GM21619 (cell line): ENCODE measurements around the gene AKT3.

Experiments
- ATAC-seq: cut with Tn5 transposase; IDR thresholded peaks from one replicate; pipeline ENCODE4 v1.9.1; 2021; ENCODE audit not compliant: unreplicated experiment

Gene AKT3

DNA sequence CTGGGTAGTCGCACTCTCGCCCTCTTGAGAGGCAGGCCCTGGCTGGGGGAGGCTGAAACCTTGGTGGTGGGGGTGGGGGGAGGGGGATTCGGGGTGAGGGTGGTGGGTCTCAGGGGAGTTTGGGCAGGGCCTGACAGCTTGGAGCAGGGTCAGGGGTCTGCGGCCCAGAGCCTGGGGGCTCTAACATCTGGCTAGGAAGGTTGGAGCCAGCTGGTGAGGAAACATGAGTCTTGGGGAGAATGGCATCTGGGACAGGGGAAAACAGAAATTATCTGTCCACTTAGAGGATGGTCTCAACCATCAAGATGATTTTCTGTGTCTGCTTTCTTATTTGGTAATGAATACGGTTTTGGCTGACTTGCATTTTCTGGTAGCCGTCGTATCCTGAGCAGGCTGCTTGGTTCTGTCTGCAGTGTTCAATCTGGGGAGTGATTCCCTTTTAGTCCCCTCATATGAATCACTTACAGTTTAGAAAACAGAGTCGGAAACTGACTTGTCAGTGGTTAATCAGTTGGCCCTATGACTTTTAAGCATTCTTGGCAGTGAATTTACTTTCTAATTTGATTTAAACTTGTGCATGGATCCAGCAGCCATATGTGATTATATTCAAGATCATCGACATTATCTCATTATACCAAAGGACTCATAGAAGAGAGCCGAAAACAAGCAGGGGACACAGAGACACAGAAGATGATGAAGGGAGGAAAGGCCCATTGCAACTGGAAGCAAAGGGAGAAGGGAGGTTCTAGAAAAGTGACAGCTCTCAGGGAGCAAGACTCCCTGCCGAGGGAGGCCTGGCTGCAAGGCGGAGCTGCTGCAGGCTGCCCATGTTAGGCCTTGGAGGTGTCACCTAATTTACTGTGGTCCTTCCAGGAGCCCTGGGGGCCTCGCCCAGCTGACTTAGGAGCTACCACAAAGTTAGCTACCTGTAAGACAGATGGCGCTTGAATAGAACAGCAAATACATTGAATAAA lies 356.6 kb downstream of the AKT3 start:
- ATAC-seq = no peak

DNA sequence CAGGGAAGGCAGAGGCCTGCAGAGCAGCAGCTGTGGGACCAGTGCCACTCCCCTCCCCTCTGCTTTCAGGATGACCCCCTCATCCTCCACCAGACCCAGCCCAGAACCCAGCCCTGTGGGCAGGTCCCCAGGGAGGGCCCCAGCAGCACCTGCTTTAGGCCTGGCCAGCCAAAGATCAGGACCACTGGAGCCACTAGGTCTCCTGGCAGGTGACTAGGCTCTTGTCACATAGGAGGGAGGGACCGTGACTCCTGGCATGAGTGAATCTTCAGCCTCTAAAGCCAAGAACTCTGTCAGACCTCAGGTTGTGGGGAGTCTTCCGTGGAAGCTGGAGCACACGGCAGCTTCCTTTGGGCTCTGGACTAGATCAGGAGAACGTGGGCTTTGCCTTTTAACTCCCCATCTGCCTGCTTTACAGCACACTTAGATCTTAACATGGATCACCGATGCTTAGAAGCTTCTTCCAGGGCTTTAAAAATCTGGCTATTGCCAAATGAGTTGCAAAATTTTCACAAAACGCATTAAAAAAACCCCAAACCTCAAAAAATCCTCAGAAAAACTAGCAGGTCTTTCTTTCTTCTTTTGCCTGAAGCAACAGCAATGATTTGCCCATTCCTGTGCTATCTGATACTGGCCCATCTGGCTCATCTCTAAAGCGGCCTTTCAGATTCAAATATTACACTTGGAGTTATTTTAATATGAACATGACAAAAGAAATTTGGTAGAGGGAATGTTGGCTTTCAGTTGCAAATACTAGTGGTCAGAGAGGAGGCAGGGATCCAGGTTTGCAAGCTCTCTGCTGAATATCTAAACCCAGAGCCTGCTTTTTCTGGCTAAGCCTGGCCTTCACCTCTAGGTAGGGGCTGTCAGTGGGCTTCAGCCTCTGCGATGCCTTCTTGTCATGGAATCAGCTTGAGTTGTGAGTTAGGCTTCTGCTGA lies 359.0 kb downstream of the AKT3 start:
- no peak for ATAC-seq

DNA sequence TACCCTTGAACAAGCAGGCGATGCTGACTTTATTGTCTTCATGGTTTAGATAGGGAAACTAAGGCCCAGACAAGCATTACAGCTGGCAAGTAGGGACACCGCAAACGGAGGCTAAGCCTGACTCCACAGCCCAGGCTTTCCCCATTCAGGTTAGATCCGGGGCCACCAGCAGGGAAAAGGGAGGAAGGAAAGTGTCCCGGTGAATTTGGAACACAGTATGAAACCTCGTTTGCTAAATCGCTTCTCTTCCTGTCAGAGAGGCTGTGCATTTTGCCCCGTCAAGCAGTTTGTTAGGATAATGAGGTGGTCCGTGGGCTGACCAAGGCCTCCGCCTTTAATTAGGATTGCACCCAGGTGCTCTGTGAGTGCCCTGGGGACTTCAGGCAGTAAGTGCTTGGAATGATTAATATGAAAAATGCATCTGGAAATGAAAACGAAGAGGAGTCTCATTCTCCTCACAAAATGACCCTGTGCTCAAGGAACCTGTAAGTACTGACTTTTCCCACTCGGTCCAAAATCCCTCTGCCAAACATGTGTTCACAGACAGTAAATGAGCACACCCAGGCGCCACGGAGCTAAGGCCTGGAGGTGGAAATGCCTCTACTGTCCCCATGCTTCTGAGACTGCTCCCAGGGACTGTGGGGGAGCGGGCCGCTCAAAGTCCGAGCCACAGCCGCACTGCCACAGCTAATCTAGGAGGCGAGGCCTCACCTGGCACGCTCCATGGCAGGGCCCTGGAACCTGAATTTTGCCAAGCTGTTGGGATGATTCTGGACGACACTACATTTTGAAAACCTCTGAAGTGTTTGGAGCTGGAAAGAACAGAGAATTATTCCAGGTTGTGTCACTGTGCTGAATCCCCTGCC lies 360.1 kb downstream of the AKT3 start:
- no peak for ATAC-seq

DNA sequence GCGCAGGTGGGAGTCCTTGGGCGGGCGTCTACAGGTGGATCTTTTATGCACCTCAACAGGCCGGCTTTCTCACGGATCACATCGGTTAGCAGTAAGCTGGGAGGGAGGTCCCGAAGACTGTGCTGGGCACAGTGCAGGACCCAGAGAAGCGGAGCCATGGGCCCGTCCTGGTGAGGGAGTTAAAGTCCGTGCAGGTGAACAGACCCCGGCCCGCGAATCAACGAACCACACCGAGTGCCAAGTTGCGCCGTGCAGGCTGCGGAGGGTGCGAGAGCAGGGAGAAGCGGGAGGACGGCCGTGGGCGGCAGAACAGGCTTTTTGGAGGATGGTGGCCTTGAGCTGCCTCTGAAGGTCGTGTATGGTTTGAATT lies 360.9 kb downstream of the AKT3 start:
- ATAC-seq = no peak

DNA sequence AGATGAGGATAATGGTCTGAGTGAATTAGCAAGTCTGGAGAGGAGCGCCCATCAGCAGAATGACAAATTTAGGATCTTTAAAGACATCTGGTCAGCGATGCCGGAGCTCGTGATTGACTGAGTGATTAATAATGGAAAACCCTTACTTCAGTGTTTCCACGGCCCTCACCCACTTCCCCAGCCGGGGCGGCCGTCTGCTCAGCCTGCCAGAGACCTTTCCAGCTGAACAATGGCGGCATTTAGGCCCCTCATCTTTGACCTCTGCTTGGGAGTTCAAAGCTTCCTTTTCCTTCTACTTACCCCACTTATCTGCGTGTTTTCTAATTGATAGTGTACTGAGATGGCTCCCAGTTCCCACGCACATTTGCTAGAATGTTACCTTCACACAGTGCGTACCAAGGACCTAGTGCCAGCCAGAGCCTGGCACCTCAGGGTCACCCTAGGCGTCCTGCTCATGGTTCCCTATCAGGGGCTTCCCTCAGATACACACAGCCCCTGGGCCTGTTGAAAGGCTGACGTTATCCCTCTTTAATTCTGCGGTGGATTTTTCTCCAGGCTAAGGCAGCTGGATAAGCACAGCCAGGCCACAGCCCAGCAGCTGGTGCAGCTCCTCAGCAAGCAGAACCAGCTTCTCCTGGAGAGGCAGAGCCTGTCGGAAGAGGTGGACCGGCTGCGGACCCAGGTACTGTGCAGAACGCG lies 361.4 kb downstream of the AKT3 start:
- no peak for ATAC-seq

DNA sequence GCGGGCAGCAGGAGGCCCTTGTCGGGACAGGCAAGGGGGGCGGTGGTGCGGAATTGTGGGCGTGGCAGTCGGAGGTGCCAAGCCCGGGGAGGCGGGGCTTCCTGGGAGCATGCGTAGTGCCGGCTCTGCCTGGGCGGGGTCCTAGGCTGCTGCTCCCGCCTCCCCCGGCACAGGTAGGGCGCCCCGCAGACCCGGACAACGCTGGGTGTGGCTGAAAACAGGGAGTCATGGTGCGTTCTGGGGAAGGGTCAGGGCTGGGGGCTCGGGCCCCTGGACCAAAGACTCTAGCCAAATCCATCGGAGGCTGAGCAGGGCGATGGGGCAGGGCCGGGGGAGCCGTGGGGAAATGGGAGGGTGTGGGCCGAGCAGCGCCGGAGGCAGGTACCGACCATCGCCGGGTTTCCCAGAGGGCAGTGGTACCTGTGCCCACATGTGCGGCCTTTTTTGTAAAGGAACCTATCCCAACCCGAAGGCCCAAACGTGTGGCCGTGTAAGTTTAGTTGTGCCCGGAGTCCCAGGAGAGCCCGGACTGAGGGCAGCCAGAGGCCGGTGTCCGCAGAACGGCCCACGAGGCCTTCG lies 362.3 kb downstream of the AKT3 start:
- ATAC-seq = no peak

DNA sequence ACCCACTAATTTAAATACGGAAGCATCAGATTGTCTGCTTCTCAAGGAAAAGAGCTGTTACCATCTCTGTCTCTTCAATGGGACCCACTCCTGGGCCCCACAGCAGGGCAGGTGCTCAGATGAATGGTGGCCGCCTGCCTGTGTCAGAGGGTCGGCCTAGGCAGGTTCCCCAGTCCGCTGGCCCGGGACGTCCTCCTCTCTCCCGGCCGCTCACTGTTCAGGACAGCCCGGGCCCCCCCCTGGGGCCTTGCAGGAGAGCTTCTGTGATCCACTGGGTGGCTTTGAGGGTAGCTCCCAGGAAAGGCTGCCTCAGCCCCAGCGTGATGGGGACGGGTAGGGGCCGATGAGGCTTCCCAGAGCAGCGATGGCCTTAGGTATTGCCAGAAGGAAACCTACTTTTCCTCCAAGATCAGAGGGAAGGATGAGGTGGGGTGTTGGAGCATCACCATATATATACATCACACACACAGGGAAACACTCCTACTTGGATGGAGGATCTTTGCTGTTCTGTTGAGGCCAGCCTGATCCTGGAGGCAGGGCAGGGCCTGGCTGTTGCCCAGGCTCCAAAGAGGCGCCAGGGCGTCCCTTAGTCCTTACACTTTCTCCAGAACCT lies 362.9 kb downstream of the AKT3 start:
- no peak for ATAC-seq

DNA sequence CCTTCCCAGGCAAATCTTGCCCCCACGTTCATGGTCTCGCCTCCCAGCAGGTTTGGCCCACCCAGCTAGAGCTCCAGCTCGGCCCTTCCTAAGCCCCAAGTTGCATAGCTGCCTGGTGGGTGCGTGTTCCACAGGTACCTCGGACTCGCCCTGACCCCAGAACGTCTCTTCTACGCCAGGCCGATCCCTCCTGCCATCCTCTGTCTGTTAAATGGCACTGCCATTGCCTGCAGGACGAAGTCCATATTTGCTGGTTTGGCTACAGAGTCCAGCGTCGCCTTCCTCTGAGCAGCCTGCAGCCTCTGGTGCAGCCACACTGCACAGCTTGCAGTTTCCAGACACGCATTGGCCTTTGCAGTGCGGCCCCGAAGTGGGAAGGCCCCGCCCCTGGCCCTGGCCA lies 366.1 kb downstream of the AKT3 start:
- no peak for ATAC-seq

DNA sequence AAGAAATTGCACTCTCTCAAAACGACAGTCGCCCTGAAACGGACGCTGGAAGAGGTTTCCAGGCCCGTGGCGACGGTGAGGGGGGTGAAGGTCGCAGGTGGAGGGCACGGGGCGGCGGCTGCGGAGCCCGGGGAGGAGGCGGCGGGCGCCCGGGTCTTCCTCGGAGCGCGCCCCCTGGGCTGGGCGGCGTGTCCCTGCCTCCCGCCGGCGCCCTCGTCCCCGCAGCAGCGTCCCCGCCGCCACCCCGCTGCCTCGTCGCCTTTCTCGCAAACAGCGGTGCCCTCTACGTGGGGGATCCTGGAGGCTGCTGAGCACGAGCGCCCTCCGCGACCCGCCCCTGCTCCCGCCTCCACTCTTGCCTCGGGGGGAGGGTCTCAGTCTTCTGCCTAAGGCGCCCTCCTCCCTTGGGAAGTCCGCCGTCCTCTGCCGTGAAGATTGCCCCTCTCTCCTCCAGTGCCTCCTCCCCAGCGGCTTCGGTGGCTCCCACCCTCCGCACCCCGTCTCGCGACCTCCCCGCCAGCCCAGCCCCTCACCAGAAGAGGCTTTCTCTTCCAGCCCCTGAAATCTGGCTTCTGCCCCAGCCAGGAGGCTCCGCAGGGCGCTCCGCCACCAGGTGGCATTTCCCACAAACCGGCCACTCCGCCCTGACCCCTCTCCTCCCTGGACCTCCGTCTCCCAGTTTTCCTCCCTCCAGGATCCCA lies 366.8 kb downstream of the AKT3 start:
- no peak for ATAC-seq

DNA sequence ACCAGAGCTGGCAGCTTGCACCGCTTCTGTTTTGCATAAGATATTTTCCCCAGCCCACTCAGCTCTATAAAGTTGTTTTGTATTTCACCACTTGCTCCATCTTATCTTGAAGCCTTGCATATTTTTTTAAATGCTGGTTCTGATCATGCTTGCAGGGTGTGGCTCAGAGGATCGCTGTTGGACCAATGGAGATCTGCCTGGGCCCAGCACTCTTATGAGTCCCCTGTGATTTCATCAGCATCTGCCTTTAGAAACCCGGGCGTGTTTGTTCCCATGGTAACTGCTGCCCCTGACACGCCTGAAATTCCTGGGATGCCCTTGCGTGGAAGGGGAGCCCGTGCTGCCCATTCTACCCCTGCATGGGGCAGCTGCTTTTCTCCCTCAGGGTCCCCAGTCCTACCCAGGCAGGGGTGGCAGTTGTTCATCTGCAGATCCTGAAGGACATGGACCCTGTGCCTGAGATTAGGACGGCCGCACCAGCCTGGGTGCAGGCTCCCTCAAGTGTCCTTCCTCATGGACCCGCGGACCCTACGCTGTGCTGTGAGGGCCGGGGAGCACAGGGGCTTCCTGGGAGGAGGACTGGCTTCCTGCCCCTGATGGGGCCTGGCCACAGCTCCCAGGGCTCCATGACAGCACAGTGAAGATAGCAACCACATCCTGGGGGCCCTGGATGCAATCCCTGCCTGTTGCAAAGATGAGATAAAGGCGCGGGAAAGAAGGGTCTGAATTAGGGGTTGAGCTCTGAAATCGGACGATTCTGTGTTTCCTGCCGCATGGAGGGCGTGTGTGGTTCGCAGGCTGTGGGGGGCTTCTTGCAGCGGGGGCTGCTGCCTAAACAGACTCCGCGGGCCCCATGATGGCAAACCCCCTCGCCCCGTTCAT lies 367.7 kb downstream of the AKT3 start:
- no peak for ATAC-seq

DNA sequence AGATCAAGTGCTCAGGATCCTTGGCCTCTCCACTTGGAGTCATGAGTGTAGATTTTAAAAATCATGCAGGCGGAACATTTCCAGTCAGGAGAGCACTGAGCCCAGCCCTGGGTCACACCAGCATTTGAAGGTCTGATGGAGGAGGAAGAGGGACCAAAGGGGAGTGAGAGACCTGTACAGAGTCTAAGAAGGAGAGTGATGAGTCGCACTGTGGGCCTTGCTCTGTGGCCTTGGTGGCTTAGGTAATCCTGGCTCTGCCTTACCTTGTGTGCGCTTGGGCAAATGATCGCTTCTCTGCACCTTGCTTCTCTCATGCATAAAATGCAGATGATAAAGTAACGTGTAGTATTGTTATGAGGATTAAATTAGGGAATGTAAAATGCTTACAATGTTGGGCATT lies 368.9 kb downstream of the AKT3 start:
- ATAC-seq = no peak

DNA sequence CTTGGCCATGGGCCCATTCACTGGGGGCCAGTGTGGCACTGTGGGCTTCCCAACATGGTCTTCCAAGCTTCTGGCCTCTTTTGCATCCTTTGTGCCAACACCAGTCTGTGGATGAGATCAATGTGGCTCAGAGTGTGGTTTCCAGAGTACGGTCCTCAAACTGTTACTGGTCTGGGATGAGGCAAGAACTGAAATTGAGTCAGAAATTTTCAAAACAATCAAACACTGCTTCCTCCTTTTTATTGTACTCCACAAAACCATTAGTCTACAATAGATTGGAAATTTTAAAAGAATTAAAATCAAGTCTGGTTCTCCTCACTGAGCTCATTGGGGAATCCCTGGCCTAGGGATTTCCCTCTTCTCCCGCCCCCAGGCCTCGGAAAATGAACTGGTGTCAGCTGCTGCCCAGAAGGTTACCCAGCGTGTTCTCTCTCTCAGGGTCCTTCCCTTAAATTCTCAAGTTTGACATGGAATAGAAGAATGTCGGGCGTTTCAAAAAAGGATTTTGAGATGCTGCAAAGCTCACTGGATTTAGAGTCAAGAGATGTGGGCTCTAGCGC lies 372.2 kb downstream of the AKT3 start:
- ATAC-seq = no peak

DNA sequence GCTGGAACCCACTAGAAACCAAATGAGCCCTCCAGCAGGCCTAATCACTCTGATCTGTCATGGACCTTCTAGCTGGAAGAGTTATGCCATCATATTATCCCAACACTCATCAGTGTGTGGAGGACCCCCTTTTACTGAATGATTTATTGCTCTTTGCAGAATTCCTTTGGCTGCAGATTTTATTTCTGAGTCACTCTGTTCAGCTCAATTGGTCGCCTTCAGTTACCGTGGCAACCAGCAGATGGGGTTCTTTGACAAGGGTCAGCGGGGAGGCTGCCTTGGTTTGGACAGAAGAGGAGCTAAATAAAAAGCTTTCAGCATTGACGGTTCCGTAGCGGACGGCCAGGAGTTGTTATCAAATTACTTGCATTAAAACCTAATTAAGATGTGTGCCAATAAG lies 374.1 kb downstream of the AKT3 start:
- no peak for ATAC-seq

DNA sequence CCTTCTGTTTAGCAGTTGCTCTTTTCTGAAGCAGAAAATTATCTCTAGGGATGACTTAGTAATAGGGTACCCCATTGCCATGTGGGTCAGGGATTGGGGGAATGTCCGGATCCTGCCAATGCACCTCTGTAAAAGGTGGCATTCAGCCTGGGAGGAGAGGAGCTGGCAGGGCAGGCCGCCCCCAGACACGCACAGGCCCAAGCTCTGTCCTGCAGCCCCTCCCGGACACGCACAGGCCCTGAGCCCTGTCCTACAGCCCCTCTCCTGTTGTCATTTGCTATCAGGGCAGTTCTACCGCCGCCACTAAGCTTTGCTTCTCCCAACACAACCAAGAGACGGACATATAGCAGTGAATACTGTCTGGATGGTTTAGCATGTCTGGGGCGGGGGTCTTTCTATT lies 375.1 kb downstream of the AKT3 start:
- no peak for ATAC-seq

DNA sequence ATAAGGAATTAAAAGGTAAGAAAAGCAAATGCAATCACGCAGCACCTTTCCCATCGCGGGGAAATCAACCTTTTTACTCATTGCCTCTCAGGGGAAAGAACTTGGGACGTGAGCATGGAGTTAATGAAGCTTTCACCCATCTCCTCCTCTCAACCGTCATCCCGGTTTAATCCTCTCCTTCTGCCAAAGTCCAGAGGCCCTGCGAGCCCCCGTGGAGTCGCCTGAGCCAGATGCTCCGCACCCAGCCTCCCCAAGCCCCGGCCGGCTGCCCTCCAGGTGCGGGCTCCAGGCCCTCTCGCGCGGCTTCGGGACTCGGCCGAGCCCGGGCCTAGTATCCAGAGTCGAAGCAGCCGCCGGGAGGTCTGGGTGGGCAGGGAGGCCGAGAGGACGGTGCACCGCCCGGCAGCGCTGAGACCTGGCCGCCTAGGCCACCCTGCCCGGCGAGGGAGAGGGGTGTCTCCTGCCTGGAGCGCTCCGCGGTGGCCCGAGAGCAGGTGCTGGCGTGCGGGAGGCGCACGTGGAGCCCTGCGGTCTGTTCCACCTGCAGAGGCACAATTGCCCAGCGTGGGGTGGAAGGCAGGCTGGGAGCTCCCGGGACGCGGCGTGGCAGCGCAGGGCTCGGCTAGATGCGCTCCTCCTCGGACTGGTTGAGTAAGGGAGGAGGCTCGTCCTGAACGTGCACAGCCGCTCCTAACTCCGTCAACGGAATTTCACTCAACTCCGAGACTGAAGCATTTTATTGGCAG lies 375.7 kb downstream of the AKT3 start:
- no peak for ATAC-seq

DNA sequence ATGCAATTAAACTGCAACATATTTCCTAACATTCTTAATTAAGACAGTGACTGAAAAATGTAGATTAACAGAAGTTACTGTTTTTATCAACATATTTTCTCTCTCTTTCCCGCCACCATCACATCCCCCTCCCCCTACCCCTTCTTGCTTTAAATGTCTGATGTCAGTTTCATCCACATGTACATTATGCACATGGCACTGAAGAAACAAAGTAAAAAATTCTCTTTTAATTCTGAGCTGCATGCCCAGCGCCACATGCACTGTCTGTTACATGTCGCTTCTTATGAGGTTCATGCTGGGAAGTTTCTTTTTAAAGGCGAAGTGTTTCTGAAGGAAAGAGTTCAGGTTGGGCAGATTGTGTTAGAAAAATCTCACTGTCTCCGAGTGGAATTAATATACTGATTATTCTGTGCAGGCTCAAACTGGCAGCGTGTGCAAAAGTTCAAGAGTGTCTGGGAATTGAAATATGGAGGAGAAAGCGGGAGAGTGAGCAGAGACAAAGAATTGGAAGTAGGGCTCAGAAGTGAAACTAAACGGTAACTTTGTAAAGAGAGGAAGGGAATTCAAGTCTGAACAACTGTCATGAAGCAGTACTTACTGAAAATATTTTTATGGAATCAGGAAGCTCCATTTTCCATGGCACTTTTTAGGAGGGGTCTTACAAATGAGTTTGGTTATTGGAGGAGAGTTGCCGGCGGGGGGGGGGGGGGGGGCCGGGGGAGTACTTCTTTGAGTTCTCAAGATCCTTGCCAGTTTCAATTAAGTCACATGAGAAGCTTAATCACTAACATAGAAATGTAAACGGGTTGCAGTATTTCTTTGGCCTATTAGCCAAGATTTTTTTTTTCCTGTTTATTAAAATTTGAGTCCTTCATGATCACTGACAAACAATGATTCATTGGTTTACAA lies 376.6 kb downstream of the AKT3 start:
- no peak for ATAC-seq
